HL-60 (cell line): ENCODE results near the gene CCL4.
"Not testable (repeated sequence)": the region's sequence is repeated elsewhere in the genome, so short reads cannot be mapped to it uniquely, and the experiment has no call there.

Source experiments
- DNase-seq, 2 experiments: peaks; one replicate each; pipeline ENCODE4 v3.0.0-alpha.2; 2010 to 2020; ENCODE audit warnings: low read depth in 1 of 2, low spot score in 1 of 2
- H3K27ac ChIP-seq: fragments of 250-450 bp; sonication (Bioruptor Pico); replicated peaks from 2 replicates; pipeline ENCODE4 v1.5.1; 2020; ENCODE audit warnings: mild to moderate bottlenecking, moderate library complexity
- H3K27me3 ChIP-seq: fragments of 250-450 bp; sonication (Bioruptor Pico); 2 replicates; pipeline ENCODE4 v1.5.1; 2021; ENCODE audit warnings: mild to moderate bottlenecking, moderate library complexity; ENCODE audit not compliant: insufficient read depth, poor library complexity, severe bottlenecking
- H3K4me3 ChIP-seq: replicated peaks from 2 replicates; pipeline ENCODE4 v1.5.1; 2011; ENCODE audit warnings: mild to moderate bottlenecking, control low read depth, low read length; ENCODE audit not compliant: insufficient read depth
- CTCF ChIP-seq: IDR thresholded peaks from one replicate; pipeline ENCODE4 v1.5.1; 2011; ENCODE audit warnings: low read length, control low read depth, inconsistent platforms; ENCODE audit not compliant: insufficient read depth
- GABPA ChIP-seq: IDR thresholded peaks from 2 replicates; pipeline ENCODE4 v1.6.1; 2012; ENCODE audit warnings: low read depth
- POLR2AphosphoS5 ChIP-seq: IDR thresholded peaks from 2 replicates; pipeline ENCODE4 v1.6.1; 2012; ENCODE audit warnings: low read depth
- REST ChIP-seq: IDR thresholded peaks from 2 replicates; pipeline ENCODE4 v1.6.1; 2012; ENCODE audit warnings: low read depth; ENCODE audit not compliant: insufficient replicate concordance
- SPI1 ChIP-seq: IDR thresholded peaks from 2 replicates; pipeline ENCODE4 v1.6.1; 2012; ENCODE audit warnings: low read depth, mild to moderate bottlenecking, borderline replicate concordance
- long read RNA-seq: library from polyadenylated mRNA; unstranded; transcript quantifications from one replicate; pipeline ENCODE4 v2.0.0, GENCODE V29; 2020

The CCL4 gene
- long read RNA-seq = 0 reads

GRCh38 chr17:36103401-36103975 is at the start of gene CCL4:
TSS of gene CCL4 (plus strand) at chr17:36103827. CDS start at chr17:36103906, 79 bp downstream.
- TF ChIP-seq POLR2AphosphoS5 = peak; percentile 70
- peak; percentile 95 for TF ChIP-seq SPI1
- peak within 1 kb of the TSS; percentile 73 for H3K27ac ChIP-seq
- DNase-seq = peak; percentile 66 to 86
- H3K27me3 ChIP-seq, H3K4me3 ChIP-seq: not testable (repeated sequence)

- no peak overlapping the region for H3K4me3 ChIP-seq
- DNase-seq = no peak
- no peaks in the 10 kb centered on the region for H3K27me3 ChIP-seq
- TF ChIP-seq REST (no peak), CTCF (no peak), SPI1 (no peak), POLR2AphosphoS5 (no peak), GABPA (no peak)
- H3K27ac ChIP-seq = no peak overlapping the region
Measured at GRCh38 chr17:36055171-36055570, 48.5 kb upstream of the CCL4 start.

- no peak for DNase-seq
- H3K27me3 ChIP-seq = no peaks in the 10 kb centered on the region
- H3K4me3 ChIP-seq = no peak overlapping the region
- no peak for TF ChIP-seq POLR2AphosphoS5
- no peak for TF ChIP-seq CTCF
- no peak for TF ChIP-seq GABPA
- TF ChIP-seq SPI1 = no peak
- TF ChIP-seq REST = no peak
- no peak overlapping the region for H3K27ac ChIP-seq
Measured at GRCh38 chr17:36055921-36056520, 47.6 kb upstream of the CCL4 start.

- no peak overlapping the region for H3K4me3 ChIP-seq
- TF ChIP-seq SPI1 (no peak), GABPA (no peak)
- no peak for DNase-seq
- no peak overlapping the region for H3K27ac ChIP-seq
- H3K27me3 ChIP-seq = no peaks in the 10 kb centered on the region
Measured at GRCh38 chr17:36057911-36058310, 45.7 kb upstream of the CCL4 start.

GRCh38 chr17:36059406-36059805 is 44.2 kb upstream of the CCL4 start:
- Histone ChIP-seq H3K4me3 (no peak overlapping the region), H3K27ac (no peak overlapping the region), H3K27me3 (no peaks in the 10 kb centered on the region)
- no peak for TF ChIP-seq SPI1
- TF ChIP-seq CTCF = no peak
- no peak for TF ChIP-seq REST
- TF ChIP-seq GABPA = no peak
- TF ChIP-seq POLR2AphosphoS5 = no peak
- DNase-seq = peak in 1 of 2 experiments; percentile 14
